HG02678 (cell line): ENCODE data around the gene FAIM2.

Experiments
- ATAC-seq: cut with Tn5 transposase; IDR thresholded peaks from one replicate; pipeline ENCODE4 v1.9.1; 2021; ENCODE audit warnings: mild to moderate bottlenecking, moderate library complexity; ENCODE audit not compliant: unreplicated experiment

Gene FAIM2

GRCh38 chr12:49828133-49829091 lies 75.3 kb downstream of the FAIM2 start, which contains the start of gene NCKAP5L:
NCKAP5L (minus strand) TSS chr12:49828413; CDS start chr12:49804044, 24,369 bp downstream.
- ATAC-seq: peak; percentile 92

GRCh38 chr12:49827401-49828099 lies 76.2 kb downstream of the FAIM2 start:
- ATAC-seq: no peak

GRCh38 chr12:49827051-49827400 lies 76.7 kb downstream of the FAIM2 start:
- no peak for ATAC-seq

- no peak for ATAC-seq
These were observed 77.7 kb downstream of the FAIM2 start for GRCh38 chr12:49825971-49826421.

- no peak for ATAC-seq
These were observed 78.2 kb downstream of the FAIM2 start for GRCh38 chr12:49825360-49825970.

GRCh38 chr12:49824895-49825294 lies 78.8 kb downstream of the FAIM2 start:
- no peak for ATAC-seq

GRCh38 chr12:49824416-49824815 lies 79.3 kb downstream of the FAIM2 start:
- ATAC-seq: no peak

GRCh38 chr12:49823951-49824350 lies 79.7 kb downstream of the FAIM2 start:
- no peak for ATAC-seq

- ATAC-seq: no peak
These were observed 80.3 kb downstream of the FAIM2 start for GRCh38 chr12:49823350-49823749.

- ATAC-seq: no peak
These were observed 82.1 kb downstream of the FAIM2 start for GRCh38 chr12:49821373-49822287.

- ATAC-seq: no peak
These were observed 83.9 kb downstream of the FAIM2 start for GRCh38 chr12:49819786-49820185.

GRCh38 chr12:49818241-49818895 lies 85.3 kb downstream of the FAIM2 start:
- no peak for ATAC-seq
